AG10803 (cell line): ENCODE data around the gene EIF2S1.
A peak's percentile ranks its signal among the peaks of the same experiment; 100 is the strongest.
"Not testable (repeated sequence)": the region's sequence is repeated elsewhere in the genome, so short reads cannot be mapped to it uniquely, and the experiment has no call there.

ENCODE experiments used
- DNase-seq: peaks from one replicate; pipeline ENCODE4 v3.0.0; 2010; ENCODE audit warnings: low read depth
- H3K4me3 ChIP-seq: 2 replicates; pipeline ENCODE4 v1.5.1; 2011; ENCODE audit warnings: mild to moderate bottlenecking, low read length, control low read depth
- CTCF ChIP-seq: conservative IDR thresholded peaks from 2 replicates; pipeline ENCODE4 v1.5.1; 2011; ENCODE audit warnings: mild to moderate bottlenecking, low read length, control low read depth, inconsistent platforms

EIF2S1 gene

GRCh38 chr14:67332468-67332867 lies 27.7 kb upstream of the EIF2S1 start:
- no peak overlapping the region for H3K4me3 ChIP-seq
- no peak for DNase-seq
- no peak for TF ChIP-seq CTCF

DNA sequence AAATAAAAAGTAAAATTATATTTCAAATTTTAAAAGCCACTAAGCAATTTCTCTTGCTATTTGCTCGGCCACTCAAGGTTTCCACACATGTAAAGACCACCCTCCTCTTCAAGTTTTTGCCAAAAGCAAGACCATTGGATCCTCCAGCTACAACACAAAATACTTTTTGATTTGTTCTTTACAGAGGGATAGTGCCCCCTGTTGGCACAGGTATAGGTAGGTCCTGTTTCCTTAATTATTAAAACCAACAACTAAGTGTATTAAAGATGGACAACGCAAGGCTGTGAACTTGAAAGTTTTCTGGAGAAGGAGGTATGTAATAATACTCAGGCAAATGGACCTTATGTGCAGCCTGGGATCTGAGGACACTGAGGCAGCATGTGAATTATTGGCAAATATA lies 24.3 kb upstream of the EIF2S1 start:
- no peak overlapping the region for H3K4me3 ChIP-seq
- no peak for DNase-seq
- TF ChIP-seq CTCF = peak; percentile 35

DNA sequence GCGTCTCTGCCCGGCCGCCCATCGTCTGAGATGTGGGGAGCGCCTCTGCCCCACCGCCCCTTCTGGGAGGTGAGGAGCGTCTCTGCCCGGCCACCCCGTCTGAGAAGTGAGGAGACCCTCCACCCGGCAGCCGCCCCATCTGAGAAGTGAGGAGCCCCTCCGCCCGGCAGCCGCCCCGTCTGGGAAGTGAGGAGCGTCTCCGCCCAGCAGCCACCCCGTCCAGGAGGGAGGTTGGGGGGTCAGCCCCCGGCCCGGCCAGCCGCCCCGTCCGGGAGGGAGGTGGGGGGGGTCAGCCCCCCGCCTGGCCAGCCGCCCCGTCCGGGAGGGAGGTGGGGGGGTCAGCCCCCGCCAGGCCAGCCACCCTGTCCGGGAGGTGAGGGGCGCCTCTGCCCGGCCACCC lies 18.9 kb upstream of the EIF2S1 start:
- DNase-seq, H3K4me3 ChIP-seq: not testable (repeated sequence)

DNA sequence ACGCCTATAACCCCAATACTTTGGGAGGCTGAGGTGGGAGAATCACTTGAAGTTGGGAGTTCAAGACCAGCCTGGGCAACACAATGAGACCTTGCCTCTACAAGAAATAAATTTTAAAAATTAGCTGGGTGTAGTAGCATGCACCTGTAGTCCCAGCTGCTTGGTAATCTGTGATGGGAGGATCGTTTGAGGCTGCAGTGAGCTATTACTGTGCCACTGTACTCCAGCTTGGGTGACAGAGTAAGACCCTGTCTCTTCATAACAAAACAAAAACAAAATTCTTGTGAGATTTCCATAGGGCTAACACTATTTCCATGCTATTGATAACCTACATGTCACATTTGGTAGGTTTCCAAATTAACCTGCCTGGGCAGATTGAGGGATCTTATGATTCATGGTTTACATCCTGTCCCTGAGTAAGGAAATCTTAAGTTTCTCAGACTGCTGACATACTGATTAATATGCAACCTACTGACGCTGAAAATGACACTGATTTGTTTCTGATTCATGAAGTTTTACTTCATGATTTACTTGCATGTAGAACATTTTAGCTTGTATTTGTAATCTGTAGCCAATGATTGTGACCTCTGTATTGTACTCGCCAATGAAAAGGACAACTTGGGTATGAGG lies 16.4 kb upstream of the EIF2S1 start:
- no peak for DNase-seq
- no peak overlapping the region for H3K4me3 ChIP-seq
- TF ChIP-seq CTCF = no peak

GRCh38 chr14:67345583-67345982 lies 14.5 kb upstream of the EIF2S1 start:
- no peak overlapping the region for H3K4me3 ChIP-seq
- no peak for DNase-seq
- TF ChIP-seq CTCF = no peak

GRCh38 chr14:67352055-67352454 lies 8.1 kb upstream of the EIF2S1 start:
- no peak for DNase-seq
- no peak overlapping the region for H3K4me3 ChIP-seq
- TF ChIP-seq CTCF = no peak

- H3K4me3 ChIP-seq = peak overlapping the region; percentile 95
- no peak for DNase-seq
Measured at GRCh38 chr14:67357186-67357968, 2.8 kb upstream of the EIF2S1 start.

More at GRCh38 chr14:67357186-67357968, 2.8 kb upstream of the EIF2S1 start:
- no peak for TF ChIP-seq CTCF
